CD4-positive, alpha-beta T cell (primary cell): ENCODE data around the gene MAT1A. TPM values are rescaled to one million over a fixed set of nuclear protein-coding genes. Genes with fewer than 3 reads are reported as not detected.

ENCODE experiments used
- ATAC-seq: fragments of 200-7000 bp; cut with Tn5 transposase; one replicate; pipeline ENCODE4 v1.10.0; 2022; ENCODE audit warnings: mild to moderate bottlenecking; ENCODE audit not compliant: poor library complexity
- CTCF ChIA-PET: fragments of 350-600 bp; sonication (Branson Sonifier 250); formaldehyde crosslinking; loops from one replicate; lab custom pipeline; 2021; ENCODE audit warnings: antibody characterized with exemption, inconsistent platforms; lab: Charles Lee
- POLR2A ChIA-PET: fragments of 350-600 bp; sonication (Branson Sonifier 250); formaldehyde crosslinking; loops from one replicate; lab custom pipeline; 2021; ENCODE audit warnings: antibody characterized with exemption, inconsistent platforms; lab: Charles Lee
- DNase-seq, 14 experiments: peaks; one replicate each; pipeline ENCODE4 v3.0.0-alpha.2; 2013 to 2020; ENCODE audit warnings: mixed read lengths in 2 of 14
- H3K27ac ChIP-seq, 2 donors: one replicate each; pipeline versions ENCODE4 v1.5.1 to v1.7.0; 2013; ENCODE audit warnings: low read length in 2 of 2, low read depth in 1 of 2, mild to moderate bottlenecking in 1 of 2
- H3K27me3 ChIP-seq, 2 experiments: 1 replicate in 1 of 2; 2 replicates in 1 of 2; pipeline versions ENCODE4 v1.6.1 to v1.7.0; 2013; ENCODE audit warnings: low read length in 2 of 2, control low read depth in 1 of 2, mild to moderate bottlenecking in 1 of 2, moderate library complexity in 1 of 2; ENCODE audit not compliant: insufficient read depth in 2 of 2, control insufficient read depth in 1 of 2
- H3K36me3 ChIP-seq: one replicate; pipeline ENCODE4 v1.6.1; 2013; ENCODE audit warnings: low read length, control low read depth; ENCODE audit not compliant: insufficient read depth
- H3K4me1 ChIP-seq: one replicate; pipeline ENCODE4 v1.6.1; 2013; ENCODE audit warnings: low read length, control low read depth; ENCODE audit not compliant: insufficient read depth
- H3K4me3 ChIP-seq: one replicate; pipeline ENCODE4 v1.5.1; 2013; ENCODE audit warnings: mild to moderate bottlenecking, low read length, moderate library complexity
- H3K9me3 ChIP-seq, 2 experiments: 1 replicate in 1 of 2; 2 replicates in 1 of 2; pipeline versions ENCODE4 v1.6.1 to v1.7.0; 2013; ENCODE audit warnings: low read length in 2 of 2, mild to moderate bottlenecking in 2 of 2, control low read depth in 1 of 2, moderate library complexity in 1 of 2; ENCODE audit not compliant: control insufficient read depth in 1 of 2, insufficient read depth in 1 of 2
- H3K27ac Mint-ChIP-seq: one replicate; pipeline ENCODE4 v1.8.0; 2020; ENCODE audit warnings: mixed read lengths
- H3K27me3 Mint-ChIP-seq: one replicate; pipeline ENCODE4 v1.8.0; 2021; ENCODE audit warnings: mixed read lengths
- H3K36me3 Mint-ChIP-seq: one replicate; pipeline ENCODE4 v1.8.0; 2021; ENCODE audit warnings: low read depth, mixed read lengths
- H3K4me1 Mint-ChIP-seq: one replicate; pipeline ENCODE4 v1.8.0; 2021; ENCODE audit warnings: low read depth, mixed read lengths
- H3K4me3 Mint-ChIP-seq: one replicate; pipeline ENCODE4 v1.8.0; 2020; ENCODE audit warnings: mild to moderate bottlenecking, mixed read lengths
- H3K9me3 Mint-ChIP-seq: one replicate; pipeline ENCODE4 v1.8.0; 2020; ENCODE audit warnings: mixed read lengths
- intact Hi-C, 2 experiments: fragments of 100-400 bp; cut with DNase I in 1 of 2; cut with micrococcal nuclease in 1 of 2; formaldehyde crosslinking; loops; one replicate each; pipeline versions ENCODE4 v1.15.1 to v1.9.0; 2023 to 2025; cut with DNase I, micrococcal nuclease
- total RNA-seq, 174 experiments: library from RNA in 2 of 174; stranded (reverse) in 2 of 174; gene quantifications; one replicate each; pipeline ENCODE4 v1.2.3 and lab custom pipeline; 2021 to 2026
- TF ChIP-seq, protein P1 (sequence below): fragments of 200-600 bp; IDR thresholded peaks from one replicate; pipeline ENCODE4 v1.8.0; 2022; ENCODE audit warnings: antibody characterized with exemption, mild to moderate bottlenecking

Gene MAT1A
- total RNA-seq, 2 experiments from 2014 or later: not detected

DNA sequence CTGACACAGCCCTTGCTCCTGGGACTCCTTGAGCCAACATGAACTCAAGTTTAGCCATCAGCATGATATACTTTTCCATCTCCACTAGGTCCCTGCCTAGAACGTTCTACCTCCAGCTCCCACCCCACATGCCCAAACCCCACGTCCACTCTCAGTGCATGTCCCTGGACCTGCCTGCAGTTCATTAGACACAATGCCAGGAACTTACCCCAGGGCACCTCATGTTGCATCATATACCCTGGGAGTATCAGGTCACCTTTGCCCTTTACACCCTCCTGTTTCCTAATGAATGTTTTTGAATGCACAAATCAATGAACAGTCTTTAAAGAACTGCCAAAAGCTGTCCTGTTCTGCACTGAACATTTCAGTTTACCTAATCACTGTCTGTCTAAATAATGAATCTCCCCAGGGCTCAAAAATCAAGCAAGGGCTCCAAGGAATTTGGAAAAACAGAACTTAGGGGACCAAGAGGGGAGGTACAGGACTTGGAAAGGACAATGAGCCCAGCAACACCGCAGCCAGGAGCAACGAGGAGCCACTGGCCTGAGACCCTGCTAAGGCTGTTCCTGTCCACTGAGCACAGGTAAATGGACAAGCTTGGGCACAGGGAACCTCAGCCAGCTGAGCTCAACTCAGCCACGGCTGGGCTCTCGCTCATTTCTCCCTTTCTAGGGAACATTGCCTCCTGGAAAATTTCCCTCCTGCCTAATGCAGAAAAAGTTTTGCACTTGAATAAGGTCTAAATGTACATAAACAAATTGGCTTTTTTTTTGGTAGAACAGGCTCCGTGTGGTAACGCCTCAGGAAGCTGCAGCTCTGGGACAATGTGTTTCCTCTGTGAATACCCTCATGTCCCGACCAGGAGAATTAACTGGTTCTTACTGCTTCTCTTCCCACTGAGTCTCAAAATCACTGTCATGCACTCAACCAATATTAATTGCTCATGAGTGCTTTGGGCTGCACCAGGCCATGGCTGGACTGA, 7.4 kb downstream of the MAT1A start:
- H3K4me1 ChIP-seq: no peaks in the 10 kb centered on the region
- no peak for ATAC-seq
- DNase-seq: no peak
- TF ChIP-seq, protein P1, sequence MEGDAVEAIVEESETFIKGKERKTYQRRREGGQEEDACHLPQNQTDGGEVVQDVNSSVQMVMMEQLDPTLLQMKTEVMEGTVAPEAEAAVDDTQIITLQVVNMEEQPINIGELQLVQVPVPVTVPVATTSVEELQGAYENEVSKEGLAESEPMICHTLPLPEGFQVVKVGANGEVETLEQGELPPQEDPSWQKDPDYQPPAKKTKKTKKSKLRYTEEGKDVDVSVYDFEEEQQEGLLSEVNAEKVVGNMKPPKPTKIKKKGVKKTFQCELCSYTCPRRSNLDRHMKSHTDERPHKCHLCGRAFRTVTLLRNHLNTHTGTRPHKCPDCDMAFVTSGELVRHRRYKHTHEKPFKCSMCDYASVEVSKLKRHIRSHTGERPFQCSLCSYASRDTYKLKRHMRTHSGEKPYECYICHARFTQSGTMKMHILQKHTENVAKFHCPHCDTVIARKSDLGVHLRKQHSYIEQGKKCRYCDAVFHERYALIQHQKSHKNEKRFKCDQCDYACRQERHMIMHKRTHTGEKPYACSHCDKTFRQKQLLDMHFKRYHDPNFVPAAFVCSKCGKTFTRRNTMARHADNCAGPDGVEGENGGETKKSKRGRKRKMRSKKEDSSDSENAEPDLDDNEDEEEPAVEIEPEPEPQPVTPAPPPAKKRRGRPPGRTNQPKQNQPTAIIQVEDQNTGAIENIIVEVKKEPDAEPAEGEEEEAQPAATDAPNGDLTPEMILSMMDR: no peak
- no peak overlapping the region for H3K27ac ChIP-seq
- Mint-ChIP-seq H3K4me1 (no peaks in the 10 kb centered on the region), H3K27me3 (no peaks in the 10 kb centered on the region), H3K27ac (no peak overlapping the region), H3K9me3 (no peaks in the 10 kb centered on the region), H3K4me3 (no peak overlapping the region), H3K36me3 (no peaks in the 10 kb centered on the region)
- no peaks in the 10 kb centered on the region for H3K27me3 ChIP-seq
- H3K36me3 ChIP-seq: no peaks in the 10 kb centered on the region
- no peak overlapping the region for H3K4me3 ChIP-seq
- intact Hi-C loops: no loop called here
- ChIA-PET CTCF (no interaction called here), POLR2A (no interaction called here)
- H3K9me3 ChIP-seq: no peaks in the 10 kb centered on the region

DNA sequence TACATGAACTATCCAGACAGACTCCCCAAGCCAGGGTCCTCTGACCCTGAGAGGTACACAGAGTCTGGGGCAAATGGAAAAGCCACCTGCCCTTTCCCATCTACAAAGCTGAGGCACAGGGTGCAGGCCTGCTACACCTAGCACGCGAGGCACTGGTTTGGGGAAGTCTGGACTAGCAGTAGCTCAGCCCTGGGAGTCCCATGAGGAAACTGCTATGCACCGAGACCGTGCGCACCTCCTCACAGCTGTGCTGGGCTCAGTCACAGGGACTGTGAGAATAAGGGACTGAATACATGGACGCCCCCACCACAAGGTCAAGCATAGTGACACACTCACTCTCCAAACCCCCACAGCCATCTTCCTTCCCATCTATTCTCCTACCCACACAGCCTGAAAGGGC, 8.2 kb downstream of the MAT1A start:
- Histone ChIP-seq H3K4me3 (no peak overlapping the region), H3K4me1 (no peaks in the 10 kb centered on the region), H3K27me3 (no peaks in the 10 kb centered on the region), H3K9me3 (no peaks in the 10 kb centered on the region), H3K36me3 (no peaks in the 10 kb centered on the region), H3K27ac (no peak overlapping the region)
- ATAC-seq: no peak
- no peak for DNase-seq
- Mint-ChIP-seq H3K4me3 (no peak overlapping the region), H3K36me3 (no peaks in the 10 kb centered on the region), H3K27me3 (no peaks in the 10 kb centered on the region), H3K9me3 (no peaks in the 10 kb centered on the region), H3K4me1 (no peaks in the 10 kb centered on the region), H3K27ac (no peak overlapping the region)
- POLR2A ChIA-PET: no interaction called here
- intact Hi-C loops: no loop called here
- CTCF ChIA-PET: no interaction called here
- TF ChIP-seq, protein P1: no peak

DNA sequence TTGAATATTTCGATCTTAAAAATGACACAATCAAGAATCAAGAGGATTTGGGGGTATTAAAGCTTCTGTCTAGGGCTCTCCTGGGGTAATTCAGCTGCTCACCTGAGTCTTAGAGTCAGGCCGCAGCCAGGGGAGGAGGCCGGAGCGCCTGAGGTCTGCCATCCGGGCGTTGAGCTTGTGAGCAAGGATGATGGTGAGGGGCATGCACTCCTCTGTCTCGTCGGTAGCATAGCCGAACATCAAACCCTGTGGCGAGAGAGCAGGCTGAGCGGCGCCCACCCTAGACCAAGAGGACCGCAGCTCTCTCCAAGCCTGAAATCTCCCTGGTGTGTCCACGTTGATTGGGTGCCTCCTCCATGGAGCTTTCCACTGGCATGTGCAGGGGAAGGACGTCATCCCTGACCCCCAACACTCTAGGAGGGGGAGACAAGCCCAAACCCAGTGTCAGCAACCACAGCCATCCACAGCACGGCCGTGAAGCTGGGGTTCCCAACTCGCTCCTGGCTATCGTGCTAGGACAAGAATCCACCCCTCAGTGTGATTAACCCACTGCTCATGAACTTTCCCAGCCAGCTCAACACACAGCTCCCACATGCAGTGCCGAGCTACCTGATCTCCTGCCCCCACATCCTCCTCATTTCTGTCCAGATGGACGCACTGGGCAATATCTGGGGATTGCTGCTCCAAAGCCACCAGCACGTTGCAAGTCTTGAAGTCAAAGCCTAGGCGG, 9.2 kb downstream of the MAT1A start:
- no peaks in the 10 kb centered on the region for H3K36me3 ChIP-seq
- H3K9me3 ChIP-seq: no peaks in the 10 kb centered on the region
- Mint-ChIP-seq H3K4me3 (no peak overlapping the region), H3K27me3 (no peaks in the 10 kb centered on the region), H3K4me1 (no peaks in the 10 kb centered on the region), H3K36me3 (no peaks in the 10 kb centered on the region), H3K9me3 (no peaks in the 10 kb centered on the region), H3K27ac (no peak overlapping the region)
- DNase-seq: no peak
- no peak overlapping the region for H3K4me3 ChIP-seq
- H3K27ac ChIP-seq: no peak overlapping the region
- POLR2A ChIA-PET: no interaction called here
- no peaks in the 10 kb centered on the region for H3K4me1 ChIP-seq
- no peak for ATAC-seq
- CTCF ChIA-PET: no interaction called here
- intact Hi-C loops: no loop called here
- TF ChIP-seq, protein P1: no peak
- H3K27me3 ChIP-seq: no peaks in the 10 kb centered on the region
